HepG2 (cell line): ENCODE measurements around the gene PDCD5. TPM values are rescaled to one million over a fixed set of nuclear protein-coding genes. Genes with fewer than 3 reads are reported as not detected.

ENCODE experiments used
- AGO2 ChIP-seq: fragments of 200-400 bp; formaldehyde crosslinking; optimal IDR thresholded peaks from 2 replicates; pipeline ENCODE3; 2017; ENCODE audit warnings: mild to moderate bottlenecking, low read depth, low read length, moderate library complexity
- BCL3 ChIP-seq: sonication (generic); formaldehyde crosslinking; IDR thresholded peaks from 2 replicates; pipeline ENCODE4 v1.5.1; 2020; ENCODE audit warnings: mild to moderate bottlenecking, missing genetic modification reagents, moderate library complexity
- EHMT2 ChIP-seq: fragments of 200-600 bp; sonication (generic); IDR thresholded peaks from 2 replicates; pipeline ENCODE4 v1.7.0; 2017; ENCODE audit warnings: antibody characterized with exemption, low read depth, low read length, borderline replicate concordance
- ESRRA ChIP-seq: sonication (generic); formaldehyde crosslinking; IDR thresholded peaks from 2 replicates; pipeline ENCODE4 v1.5.1; 2020; ENCODE audit warnings: mild to moderate bottlenecking, low read depth, missing genetic modification reagents
- FOXA3 ChIP-seq: IDR thresholded peaks from 2 replicates; pipeline ENCODE4 v1.6.1; 2016; ENCODE audit warnings: missing genetic modification reagents, missing compliant biosample characterization
- GATAD2A ChIP-seq: IDR thresholded peaks from 2 replicates; pipeline ENCODE4 v1.6.1; 2016
- HMG20A ChIP-seq: IDR thresholded peaks from 2 replicates; pipeline ENCODE4 v1.6.1; 2016; ENCODE audit warnings: borderline replicate concordance
- MTF2 ChIP-seq: sonication (generic); formaldehyde crosslinking; IDR thresholded peaks from 2 replicates; pipeline ENCODE4 v1.5.0; 2020; ENCODE audit warnings: missing genetic modification reagents, borderline replicate concordance
- PRDM10 ChIP-seq: sonication (generic); formaldehyde crosslinking; IDR thresholded peaks from 2 replicates; pipeline ENCODE4 v1.4.0; 2020; ENCODE audit warnings: low read depth, missing genetic modification reagents
- SALL1 ChIP-seq: sonication (generic); formaldehyde crosslinking; IDR thresholded peaks from 2 replicates; pipeline ENCODE4 v1.8.0; 2022; ENCODE audit warnings: mild to moderate bottlenecking, missing genetic modification reagents
- TFE3 ChIP-seq: IDR thresholded peaks from 2 replicates; pipeline ENCODE4 v1.6.1; 2016
- THRA ChIP-seq: sonication (generic); formaldehyde crosslinking; IDR thresholded peaks from 2 replicates; pipeline ENCODE4 v1.4.0; 2020; ENCODE audit warnings: missing genetic modification reagents, borderline replicate concordance
- TIGD3 ChIP-seq: sonication (generic); formaldehyde crosslinking; IDR thresholded peaks from 2 replicates; pipeline ENCODE4 v1.5.1; 2020; ENCODE audit warnings: mild to moderate bottlenecking, missing genetic modification reagents, borderline replicate concordance
- ZFP36L2 ChIP-seq: sonication (generic); formaldehyde crosslinking; IDR thresholded peaks from 2 replicates; pipeline ENCODE4 v1.4.0; 2020; ENCODE audit warnings: missing genetic modification reagents
- ZFP90 ChIP-seq: sonication (generic); formaldehyde crosslinking; IDR thresholded peaks from 2 replicates; pipeline ENCODE4 v1.8.0; 2022; ENCODE audit warnings: missing genetic modification reagents, mild to moderate bottlenecking, inconsistent platforms, borderline replicate concordance
- ZNF331 ChIP-seq: sonication (generic); formaldehyde crosslinking; IDR thresholded peaks from 2 replicates; pipeline ENCODE4 v1.4.0; 2020; ENCODE audit warnings: missing genetic modification reagents
- ZNF362 ChIP-seq: sonication (generic); formaldehyde crosslinking; IDR thresholded peaks from 2 replicates; pipeline ENCODE4 v1.4.0; 2020; ENCODE audit warnings: missing genetic modification reagents, mild to moderate bottlenecking, borderline replicate concordance
- ZNF605 ChIP-seq: sonication (generic); formaldehyde crosslinking; IDR thresholded peaks from 2 replicates; pipeline ENCODE4 v1.8.0; 2022; ENCODE audit warnings: mild to moderate bottlenecking, missing genetic modification reagents
- polyA plus RNA-seq, 8 experiments: library from polyadenylated mRNA; depleted of rRNA in 3 of 8; stranded (reverse) in 7 of 8; unstranded in 1 of 8; fragments of >200 nt; fragmentation: Illumina TruSeq in 4 of 8; extraction: Trizol in 4 of 8; gene quantifications; 2 replicates each; pipeline versions ENCODE4 v1.2.1 to v1.2.3, GENCODE V29; 2011 to 2016; ENCODE audit warnings: low read depth in 4 of 8, missing spikeins in 1 of 8, mixed read lengths in 1 of 8; ENCODE audit not compliant: insufficient read depth in 1 of 8
- total RNA-seq, 5 experiments: library from RNA; depleted of rRNA; stranded (reverse); fragments of >200 nt; fragmentation: Illumina TruSeq; extraction: Trizol; gene quantifications; 2 replicates each; pipeline ENCODE4 v1.2.3, GENCODE V29; 2016; ENCODE audit warnings: low read depth in 1 of 5

Gene PDCD5
- total and polyA plus RNA-seq, 2 of the 13 experiments (the other 11 are each of a cell fraction or from before 2014, with no cell fraction given) = 56.3 to 332 TPM

GRCh38 chr19:32539240-32539916, 41.6 kb upstream of the PDCD5 start (continued):
- TF ChIP-seq ZFP90 (CRISPR knock-in tag) (0 out of 2 replicates have a peak, but pooled peaks have one; percentile 33), THRA (CRISPR knock-in tag) (no peak), MTF2 (CRISPR knock-in tag) (no peak), HMG20A (CRISPR knock-in tag) (peak; percentile 48; the same call in 1 of the 2 replicates), ZNF605 (CRISPR knock-in tag) (0 out of 2 replicates have a peak, but pooled peaks have one; percentile 46), ZFP36L2 (CRISPR knock-in tag) (no peak), PRDM10 (CRISPR knock-in tag) (0 out of 2 replicates have a peak, but pooled peaks have one; percentile 27), ESRRA (CRISPR knock-in tag) (no peak), FOXA3 (CRISPR knock-in tag) (peak; percentile 98), BCL3 (CRISPR knock-in tag) (peak; percentile 57; the same call in 1 of the 2 replicates), AGO2 (no peak), TIGD3 (CRISPR knock-in tag) (no peak), ZNF331 (CRISPR knock-in tag) (peak; percentile 75; the same call in 1 of the 2 replicates), EHMT2 (peak; percentile 54; the same call in 1 of the 2 replicates), TFE3 (peak; percentile 37; the same call in 1 of the 2 replicates), ZNF362 (CRISPR knock-in tag) (peak; percentile 78; the same call in 1 of the 2 replicates), SALL1 (CRISPR knock-in tag) (peak; percentile 95), GATAD2A (CRISPR knock-in tag) (peak; percentile 86)
